WTC11 (cell line): ENCODE measurements around the gene SNX19. TPM values are rescaled to one million over a fixed set of nuclear protein-coding genes. Genes with fewer than 3 reads are reported as not detected.

Experiments used
- ATAC-seq: fragments of 200-7000 bp; cut with Tn5 transposase; 2 replicates; pipeline ENCODE4 v1.10.0; 2021; ENCODE audit warnings: mild to moderate bottlenecking, moderate library complexity
- CTCF ChIA-PET: fragments of 300-600 bp; sonication (Branson Sonifier 250); formaldehyde crosslinking; loops from one replicate; lab custom pipeline; 2021; ENCODE audit warnings: antibody characterized with exemption; lab: Charles Lee
- POLR2A ChIA-PET: fragments of 350-600 bp; sonication (Branson Sonifier 250); formaldehyde crosslinking; loops from one replicate; lab custom pipeline; 2021; ENCODE audit warnings: antibody characterized with exemption; lab: Charles Lee
- DNase-seq: peaks from one replicate; pipeline ENCODE4 v3.0.0; 2021; ENCODE audit warnings: low spot score
- H3K27ac Mint-ChIP-seq: 2 replicates; pipeline ENCODE4 v1.8.0; 2021; ENCODE audit warnings: mixed read lengths
- H3K27me3 Mint-ChIP-seq: 2 replicates; pipeline ENCODE4 v1.8.0; 2021; ENCODE audit warnings: low read depth, mild to moderate bottlenecking, moderate library complexity, mixed read lengths
- H3K36me3 Mint-ChIP-seq: 2 replicates; pipeline ENCODE4 v1.8.0; 2021; ENCODE audit warnings: mixed read lengths
- H3K4me1 Mint-ChIP-seq: 2 replicates; pipeline ENCODE4 v1.8.0; 2022; ENCODE audit warnings: mixed read lengths
- H3K4me3 Mint-ChIP-seq: 2 replicates; pipeline ENCODE4 v1.8.0; 2021; ENCODE audit warnings: mild to moderate bottlenecking, moderate library complexity, mixed read lengths
- H3K9me3 Mint-ChIP-seq: 2 replicates; pipeline ENCODE4 v1.8.0; 2021; ENCODE audit warnings: mixed read lengths
- ATF3 ChIP-seq: sonication (generic); formaldehyde crosslinking; conservative IDR thresholded peaks from 2 replicates; pipeline ENCODE4 v1.8.1; 2022; ENCODE audit warnings: mild to moderate bottlenecking, missing genetic modification reagents
- ATF6 ChIP-seq: sonication (generic); formaldehyde crosslinking; IDR thresholded peaks from 2 replicates; pipeline ENCODE4 v1.8.1; 2023; ENCODE audit warnings: mild to moderate bottlenecking, missing genetic modification reagents
- E2F4 ChIP-seq: sonication (generic); formaldehyde crosslinking; IDR thresholded peaks from 2 replicates; pipeline ENCODE4 v1.8.1; 2022; ENCODE audit warnings: low read depth, mild to moderate bottlenecking, moderate library complexity, missing genetic modification reagents, borderline replicate concordance
- E2F5 ChIP-seq: sonication (generic); formaldehyde crosslinking; IDR thresholded peaks from 2 replicates; pipeline ENCODE4 v1.8.1; 2022; ENCODE audit warnings: mild to moderate bottlenecking, moderate library complexity, missing genetic modification reagents
- ETV6 ChIP-seq: sonication (generic); formaldehyde crosslinking; IDR thresholded peaks from 2 replicates; pipeline ENCODE4 v1.8.1; 2022; ENCODE audit warnings: mild to moderate bottlenecking, missing genetic modification reagents
- FOXP4 ChIP-seq: sonication (generic); formaldehyde crosslinking; IDR thresholded peaks from 2 replicates; pipeline ENCODE4 v1.8.0; 2022; ENCODE audit warnings: mild to moderate bottlenecking, missing genetic modification reagents
- GABPB1 ChIP-seq: sonication (generic); formaldehyde crosslinking; IDR thresholded peaks from 2 replicates; pipeline ENCODE4 v1.8.1; 2023; ENCODE audit warnings: mild to moderate bottlenecking, missing genetic modification reagents
- GTF2I ChIP-seq: fragments of 250-450 bp; sonication (Bioruptor Pico); conservative IDR thresholded peaks from 2 replicates; pipeline ENCODE4 v1.4.0; 2021; ENCODE audit warnings: mild to moderate bottlenecking
- IRF1 ChIP-seq: sonication (generic); formaldehyde crosslinking; IDR thresholded peaks from 2 replicates; pipeline ENCODE4 v1.8.0; 2023; ENCODE audit warnings: missing genetic modification reagents
- JUN ChIP-seq: sonication (generic); formaldehyde crosslinking; IDR thresholded peaks from 2 replicates; pipeline ENCODE4 v1.8.0; 2023; ENCODE audit warnings: mild to moderate bottlenecking, missing genetic modification reagents
- RORB ChIP-seq: fragments of 250-450 bp; sonication (Bioruptor Pico); IDR thresholded peaks from 2 replicates; pipeline ENCODE4 v1.9.0; 2021; ENCODE audit warnings: mild to moderate bottlenecking
- TEAD1 ChIP-seq: sonication (generic); formaldehyde crosslinking; IDR thresholded peaks from 2 replicates; pipeline ENCODE4 v1.8.0; 2022; ENCODE audit warnings: mild to moderate bottlenecking, missing genetic modification reagents
- ZBTB43 ChIP-seq: sonication (generic); formaldehyde crosslinking; IDR thresholded peaks from 2 replicates; pipeline ENCODE4 v1.8.1; 2023; ENCODE audit warnings: mild to moderate bottlenecking, missing genetic modification reagents
- ZNF219 ChIP-seq: sonication (generic); formaldehyde crosslinking; IDR thresholded peaks from 2 replicates; pipeline ENCODE4 v1.8.0; 2023; ENCODE audit warnings: missing genetic modification reagents, mild to moderate bottlenecking, borderline replicate concordance
- ZNF232 ChIP-seq: sonication (generic); formaldehyde crosslinking; IDR thresholded peaks from 2 replicates; pipeline ENCODE4 v1.8.0; 2022; ENCODE audit warnings: mild to moderate bottlenecking, missing genetic modification reagents
- ZNF263 ChIP-seq: sonication (generic); formaldehyde crosslinking; IDR thresholded peaks from 2 replicates; pipeline ENCODE4 v1.8.1; 2022; ENCODE audit warnings: low read depth, mild to moderate bottlenecking, moderate library complexity, missing genetic modification reagents
- ZNF532 ChIP-seq: fragments of 250-450 bp; sonication (Bioruptor Pico); IDR thresholded peaks from 2 replicates; pipeline ENCODE4 v1.9.0; 2021; ENCODE audit warnings: mild to moderate bottlenecking, borderline replicate concordance
- total RNA-seq: library from RNA; stranded (reverse); gene quantifications from 3 replicates; pipeline ENCODE4 v1.2.3, GENCODE V29; 2021

The SNX19 gene
- total RNA-seq, 1 experiment from 2014 or later: 25.2 TPM

- TF ChIP-seq FOXP4 (CRISPR knock-in tag) (no peak), ATF6 (CRISPR knock-in tag) (no peak), RORB (no peak), E2F5 (CRISPR knock-in tag) (no peak)
Measured at GRCh38 chr11:130847517-130847916, 68.8 kb downstream of the SNX19 start (continued).

- no peak for DNase-seq
- H3K27ac Mint-ChIP-seq: no peak overlapping the region
- peaks cover 8% of the 10 kb centered on the region for H3K27me3 Mint-ChIP-seq
- H3K4me1 Mint-ChIP-seq: peaks cover 3% of the 10 kb centered on the region
- peaks cover 5% of the 10 kb centered on the region; the same call in 1 of the 2 replicates for H3K36me3 Mint-ChIP-seq
- ChIA-PET POLR2A (no interaction called here), CTCF (no interaction called here)
- no peak for ATAC-seq
- H3K4me3 Mint-ChIP-seq: no peak overlapping the region
- H3K9me3 Mint-ChIP-seq: peaks cover 24% of the 10 kb centered on the region
- TF ChIP-seq ZNF232 (no peak), TEAD1 (CRISPR knock-in tag) (no peak), JUN (CRISPR knock-in tag) (no peak), ATF3 (CRISPR knock-in tag) (no peak), ZBTB43 (no peak), ETV6 (CRISPR knock-in tag) (no peak)
Measured at GRCh38 chr11:130846606-130847005, 69.7 kb downstream of the SNX19 start.

- Mint-ChIP-seq H3K36me3 (peaks cover 2% of the 10 kb centered on the region; the same call in 1 of the 2 replicates), H3K9me3 (0 out of 2 replicates have a peak, but pooled peaks cover 7% of the 10 kb centered on the region), H3K27ac (no peak overlapping the region), H3K4me3 (no peak overlapping the region), H3K4me1 (peaks cover 3% of the 10 kb centered on the region), H3K27me3 (peaks cover 6% of the 10 kb centered on the region)
- ChIA-PET CTCF (no interaction called here), POLR2A (no interaction called here)
- no peak for ATAC-seq
- no peak for DNase-seq
- TF ChIP-seq ZNF532 (no peak), ZNF263 (CRISPR knock-in tag) (no peak), E2F4 (no peak), FOXP4 (CRISPR knock-in tag) (no peak), ZNF219 (no peak), GABPB1 (no peak), GTF2I (CRISPR knock-in tag) (no peak), IRF1 (no peak)
Measured at GRCh38 chr11:130842001-130842400, 74.3 kb downstream of the SNX19 start.
